Mesenchymal stem cell (in vitro differentiated cells and primary cell): Measurements from ENCODE around the gene MED14.

Experiments
- DNase-seq: peaks from one replicate; pipeline ENCODE4 v3.0.0-alpha.2; 2013
- H2AFZ ChIP-seq: one replicate; pipeline ENCODE4 v1.6.1; 2013; ENCODE audit warnings: low read depth, mild to moderate bottlenecking, control low read depth, inconsistent platforms, low read length, moderate library complexity
- H2AK5ac ChIP-seq: 2 replicates; pipeline ENCODE4 v1.6.1; 2013; ENCODE audit warnings: low read length, moderate library complexity, mild to moderate bottlenecking, inconsistent platforms; ENCODE audit not compliant: severe bottlenecking
- H2BK120ac ChIP-seq: one replicate; pipeline ENCODE4 v1.6.1; 2013; ENCODE audit warnings: low read depth, mild to moderate bottlenecking, inconsistent platforms, low read length, moderate library complexity
- H2BK12ac ChIP-seq, 2 experiments: one replicate each; pipeline ENCODE4 v1.6.1; 2013; ENCODE audit warnings: inconsistent platforms in 2 of 2, low read length in 2 of 2, mild to moderate bottlenecking in 2 of 2, moderate library complexity in 2 of 2, control low read depth in 1 of 2
- H2BK15ac ChIP-seq: one replicate; pipeline ENCODE4 v1.6.1; 2013; ENCODE audit warnings: mild to moderate bottlenecking, low read depth, inconsistent platforms; ENCODE audit not compliant: poor library complexity, severe bottlenecking
- H2BK5ac ChIP-seq: 2 replicates; pipeline ENCODE4 v1.6.1; 2013; ENCODE audit warnings: low read depth, mild to moderate bottlenecking, low read length, control low read depth, inconsistent platforms; ENCODE audit not compliant: poor library complexity, severe bottlenecking
- H3K14ac ChIP-seq, 2 experiments: one replicate each; pipeline ENCODE4 v1.6.1; 2013; ENCODE audit warnings: inconsistent platforms in 2 of 2, low read length in 2 of 2, control low read depth in 1 of 2, mild to moderate bottlenecking in 1 of 2, moderate library complexity in 1 of 2
- H3K18ac ChIP-seq, 2 experiments: one replicate each; pipeline ENCODE4 v1.6.1; 2013; ENCODE audit warnings: inconsistent platforms in 2 of 2, low read length in 2 of 2, control low read depth in 1 of 2, low read depth in 1 of 2, mild to moderate bottlenecking in 1 of 2
- H3K23ac ChIP-seq, 2 experiments: one replicate each; pipeline ENCODE4 v1.6.1; 2013; ENCODE audit warnings: inconsistent platforms in 2 of 2, low read length in 2 of 2, mild to moderate bottlenecking in 2 of 2, moderate library complexity in 2 of 2, control low read depth in 1 of 2
- H3K27ac ChIP-seq: 2 replicates; pipeline ENCODE4 v1.5.1; 2013; ENCODE audit warnings: mild to moderate bottlenecking, moderate library complexity, low read length, control low read depth, inconsistent platforms; ENCODE audit not compliant: poor library complexity, severe bottlenecking
- H3K27me3 ChIP-seq, 2 experiments: 2 replicates each; pipeline versions ENCODE4 v1.6.1 to v1.7.0; 2013; ENCODE audit warnings: low read length in 2 of 2, mild to moderate bottlenecking in 2 of 2, moderate library complexity in 2 of 2, control low read depth in 1 of 2, inconsistent platforms in 1 of 2; ENCODE audit not compliant: control insufficient read depth in 1 of 2, insufficient read depth in 1 of 2
- H3K36me3 ChIP-seq, 2 experiments: 2 replicates each; pipeline versions ENCODE4 v1.6.1 to v1.7.0; 2013; ENCODE audit warnings: low read length in 2 of 2, control low read depth in 1 of 2, inconsistent platforms in 1 of 2, low read depth in 1 of 2, mild to moderate bottlenecking in 1 of 2; ENCODE audit not compliant: insufficient read depth in 2 of 2, control insufficient read depth in 1 of 2
- H3K4ac ChIP-seq, 2 experiments: one replicate each; pipeline ENCODE4 v1.6.1; 2013; ENCODE audit warnings: inconsistent platforms in 2 of 2, low read length in 2 of 2, mild to moderate bottlenecking in 2 of 2, moderate library complexity in 2 of 2, control low read depth in 1 of 2, low read depth in 1 of 2
- H3K4me1 ChIP-seq: 2 replicates; pipeline ENCODE4 v1.6.1; 2013; ENCODE audit warnings: low read depth, low read length, control low read depth; ENCODE audit not compliant: control insufficient read depth, insufficient read depth
- H3K4me2 ChIP-seq: 2 replicates; pipeline ENCODE4 v1.6.1; 2013; ENCODE audit warnings: low read length, mild to moderate bottlenecking, inconsistent platforms; ENCODE audit not compliant: poor library complexity, severe bottlenecking
- H3K4me3 ChIP-seq, 2 experiments: 2 replicates each; pipeline versions ENCODE4 v1.5.1 to v1.7.0; 2013; ENCODE audit warnings: low read length in 2 of 2, mild to moderate bottlenecking in 2 of 2, control low read depth in 1 of 2, low read depth in 1 of 2; ENCODE audit not compliant: insufficient read depth in 1 of 2
- H3K79me1 ChIP-seq: replicated peaks from 2 replicates; pipeline ENCODE4 v1.6.1; 2013; ENCODE audit warnings: mild to moderate bottlenecking, control low read depth, low read length, inconsistent platforms; ENCODE audit not compliant: poor library complexity, severe bottlenecking
- H3K9ac ChIP-seq: 2 replicates; pipeline ENCODE4 v1.7.0; 2013; ENCODE audit warnings: mild to moderate bottlenecking, low read length, moderate library complexity
- H3K9me3 ChIP-seq: 2 replicates; pipeline ENCODE4 v1.7.0; 2013; ENCODE audit warnings: mild to moderate bottlenecking, low read length; ENCODE audit not compliant: control insufficient read depth
- H4K8ac ChIP-seq: one replicate; pipeline ENCODE4 v1.6.1; 2013; ENCODE audit warnings: inconsistent platforms, mild to moderate bottlenecking, low read length, moderate library complexity
- H4K91ac ChIP-seq: one replicate; pipeline ENCODE4 v1.6.1; 2013; ENCODE audit warnings: mild to moderate bottlenecking, low read length, inconsistent platforms
- WGBS: methylation state at CpG from one replicate; pipeline ENCODE4 v1.1.7; 2013; ENCODE audit warnings: mixed read lengths; 5-methylcytosine and 5-hydroxymethylcytosine counted together

The MED14 gene

GRCh38 chrX:40780082-40780481 is 44.7 kb upstream of the MED14 start:
- Histone ChIP-seq H4K8ac (no peak overlapping the region), H3K79me1 (no peaks in the 10 kb centered on the region), H2BK120ac (no peak overlapping the region), H3K36me3 (no peaks in the 10 kb centered on the region), H3K4me2 (no peak overlapping the region), H3K9me3 (no peaks in the 10 kb centered on the region), H2BK5ac (no peak overlapping the region), H2AK5ac (no peak overlapping the region), H3K14ac (no peak overlapping the region), H3K18ac (no peak overlapping the region), H3K27ac (no peak overlapping the region), H2BK12ac (no peak overlapping the region), H3K4me3 (no peak overlapping the region), H2BK15ac (no peak overlapping the region), H3K4me1 (peaks cover 3% of the 10 kb centered on the region), H3K23ac (no peak overlapping the region), H3K27me3 (peaks cover 0 to 46% of the 10 kb centered on the region in 2 experiments), H3K9ac (no peak overlapping the region), H2AFZ (no peak overlapping the region), H4K91ac (no peak overlapping the region), H3K4ac (no peak overlapping the region)
- 95% methylated on average over 6 of the region's 6 CpGs for WGBS
- DNase-seq = no peak

DNA sequence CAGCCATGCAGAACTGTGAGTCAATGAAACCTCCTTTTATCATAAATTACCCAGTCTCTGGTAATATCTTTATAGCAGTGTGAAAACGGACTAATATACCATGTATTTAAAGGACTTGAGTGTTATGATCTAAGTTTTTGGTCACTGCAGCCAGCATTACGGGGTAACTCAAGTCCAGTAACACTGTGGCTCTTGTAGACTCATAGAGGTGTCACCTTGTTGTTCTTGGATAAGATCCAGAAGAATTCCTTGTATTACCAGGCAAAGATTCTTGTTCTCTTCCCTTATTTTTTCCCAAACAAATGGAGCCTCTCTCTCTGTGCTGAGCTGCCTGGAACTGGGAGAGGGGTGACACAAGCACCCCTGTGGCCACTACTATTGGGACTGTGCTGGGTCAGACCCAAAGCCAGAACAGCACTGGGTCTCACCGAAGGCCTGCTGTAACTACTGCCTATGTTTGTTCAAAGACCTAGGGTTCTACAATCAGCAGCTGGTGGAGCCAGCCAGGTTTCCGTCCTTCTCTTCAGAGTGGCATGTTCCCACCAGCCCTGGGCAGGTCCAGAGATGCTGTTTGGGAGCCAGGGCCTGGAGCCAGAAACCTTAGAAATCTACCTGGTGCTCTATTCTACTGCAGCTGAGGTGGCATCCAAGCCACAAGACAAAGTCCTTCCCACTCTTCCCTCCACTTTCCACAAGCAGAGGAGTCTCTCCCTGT is 43.7 kb upstream of the MED14 start:
- Histone ChIP-seq H2BK120ac (no peak overlapping the region), H3K4me2 (no peak overlapping the region), H3K36me3 (no peaks in the 10 kb centered on the region), H3K27me3 (peaks cover 0 to 45% of the 10 kb centered on the region in 2 experiments), H3K4me1 (peaks cover 3% of the 10 kb centered on the region), H3K9me3 (no peaks in the 10 kb centered on the region), H3K4ac (no peak overlapping the region), H3K18ac (no peak overlapping the region), H3K4me3 (no peak overlapping the region), H4K91ac (no peak overlapping the region), H3K79me1 (no peaks in the 10 kb centered on the region), H3K9ac (no peak overlapping the region), H2AFZ (peak overlapping the region; percentile 14), H2BK5ac (no peak overlapping the region), H2AK5ac (no peak overlapping the region), H2BK12ac (no peak overlapping the region), H3K14ac (no peak overlapping the region), H4K8ac (no peak overlapping the region), H3K27ac (no peak overlapping the region), H2BK15ac (no peak overlapping the region), H3K23ac (no peak overlapping the region)
- peak; percentile 12 for DNase-seq
- 86% methylated on average over 3 of the region's 4 CpGs for whole genome bisulfite sequencing

DNA sequence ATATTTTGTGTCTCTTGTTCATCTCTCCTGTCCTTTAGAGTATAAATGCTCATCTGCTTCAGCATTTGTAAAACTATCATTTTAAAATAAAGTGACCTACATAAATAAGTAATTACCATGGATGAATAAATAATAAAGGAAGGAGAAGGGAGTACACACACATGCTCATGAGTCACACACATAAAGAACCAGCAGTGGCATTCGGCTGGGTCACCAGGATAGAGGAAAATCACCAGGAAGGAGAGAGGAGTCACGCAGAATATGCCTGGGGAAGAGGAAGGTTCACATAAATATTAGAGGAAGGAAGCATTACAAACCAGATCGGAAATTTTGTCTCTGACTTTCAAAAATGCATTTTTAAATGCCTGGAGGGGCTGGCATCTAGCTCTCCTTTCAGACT is 38.5 kb upstream of the MED14 start:
- no peaks in the 10 kb centered on the region for H3K9me3 ChIP-seq
- DNase-seq = peak; percentile 61

GRCh38 chrX:40773188-40773587 is 37.8 kb upstream of the MED14 start:
- H3K79me1 ChIP-seq = no peaks in the 10 kb centered on the region
- H2AFZ ChIP-seq = no peak overlapping the region
- H4K91ac ChIP-seq = no peak overlapping the region
- no peak overlapping the region for H2BK15ac ChIP-seq
- H3K27me3 ChIP-seq = peaks cover 0 to 33% of the 10 kb centered on the region in 2 experiments
- H2BK120ac ChIP-seq = no peak overlapping the region
- WGBS = 87% methylated on average over 4 of the region's 7 CpGs
- H3K4ac ChIP-seq = no peak overlapping the region
- no peak overlapping the region for H2BK5ac ChIP-seq
- H2AK5ac ChIP-seq = no peak overlapping the region
- H4K8ac ChIP-seq = peak overlapping the region; percentile 15
- H3K4me2 ChIP-seq = no peak overlapping the region
- H3K23ac ChIP-seq = no peak overlapping the region
- peak overlapping the region; percentile 54 for H3K9ac ChIP-seq
- no peak overlapping the region for H2BK12ac ChIP-seq
- no peaks in the 10 kb centered on the region for H3K4me1 ChIP-seq
- no peaks in the 10 kb centered on the region for H3K9me3 ChIP-seq
- no peak overlapping the region for H3K4me3 ChIP-seq
- DNase-seq = no peak
- no peak overlapping the region for H3K27ac ChIP-seq
- no peak overlapping the region for H3K14ac ChIP-seq
- H3K18ac ChIP-seq = no peak overlapping the region
- no peaks in the 10 kb centered on the region for H3K36me3 ChIP-seq

More for the DNA sequence above, 38.5 kb upstream of the MED14 start:
- no peak overlapping the region for H2BK12ac ChIP-seq
- no peaks in the 10 kb centered on the region for H3K36me3 ChIP-seq
- no peak overlapping the region for H3K4ac ChIP-seq
- no peak overlapping the region for H2AFZ ChIP-seq
- H4K91ac ChIP-seq = no peak overlapping the region
- no peak overlapping the region for H3K18ac ChIP-seq
- peaks cover 0 to 39% of the 10 kb centered on the region in 2 experiments for H3K27me3 ChIP-seq
- peak overlapping the region; percentile 54 for H3K9ac ChIP-seq
- H2BK120ac ChIP-seq = no peak overlapping the region
- no peak overlapping the region for H2BK15ac ChIP-seq
- no peaks in the 10 kb centered on the region for H3K4me1 ChIP-seq
- no peak overlapping the region for H3K4me2 ChIP-seq
- no peak overlapping the region for H2BK5ac ChIP-seq
- no peaks in the 10 kb centered on the region for H3K79me1 ChIP-seq
- no peak overlapping the region for H3K23ac ChIP-seq
- WGBS = 47% methylated on average over 3 of the region's 3 CpGs
- H4K8ac ChIP-seq = no peak overlapping the region
- H3K27ac ChIP-seq = no peak overlapping the region
- H3K14ac ChIP-seq = no peak overlapping the region
- no peak overlapping the region for H2AK5ac ChIP-seq
- no peak overlapping the region for H3K4me3 ChIP-seq
